Muscle layer of duodenum (tissue), 2 donors: ENCODE measurements around the gene RPP38.

Source experiments
- H3K27ac ChIP-seq: one replicate; pipeline ENCODE4 v1.7.0; 2013; ENCODE audit warnings: mild to moderate bottlenecking, low read length
- H3K27me3 ChIP-seq: one replicate; pipeline ENCODE4 v1.7.0; 2013; ENCODE audit warnings: low read depth, mild to moderate bottlenecking, control low read depth, low read length
- H3K36me3 ChIP-seq, 2 donors: one replicate each; pipeline ENCODE4 v1.7.0; 2013; ENCODE audit warnings: low read length in 2 of 2, control low read depth in 1 of 2, mild to moderate bottlenecking in 1 of 2; ENCODE audit not compliant: insufficient read depth in 2 of 2, control insufficient read depth in 1 of 2
- H3K4me1 ChIP-seq, 2 donors: one replicate each; pipeline ENCODE4 v1.7.0; 2013; ENCODE audit warnings: low read length in 2 of 2, mild to moderate bottlenecking in 2 of 2, control low read depth in 1 of 2, moderate library complexity in 1 of 2; ENCODE audit not compliant: insufficient read depth in 2 of 2, control insufficient read depth in 1 of 2
- H3K4me3 ChIP-seq, 2 donors: one replicate each; pipeline ENCODE4 v1.7.0; 2013; ENCODE audit warnings: low read length in 2 of 2, low read depth in 1 of 2, mild to moderate bottlenecking in 1 of 2
- H3K9me3 ChIP-seq, 2 donors: one replicate each; pipeline ENCODE4 v1.7.0; 2013; ENCODE audit warnings: low read length in 2 of 2, control low read depth in 1 of 2, mild to moderate bottlenecking in 1 of 2; ENCODE audit not compliant: control insufficient read depth in 1 of 2
- donor health status: healthy.

Gene RPP38

GRCh38 chr10:15097011-15097812 is at the start of gene RPP38:
Gene RPP38 (plus strand): TSS chr10:15097355. CDS start chr10:15103315, 5,960 bp downstream.
- H3K4me1 ChIP-seq = peaks cover 0 to 19% of the 10 kb centered on the region in 2 donors
- H3K4me3 ChIP-seq = peak within 1 kb of the TSS; percentile 83 to 95
- peak within 1 kb of the TSS; percentile 91 for H3K27ac ChIP-seq
- no peaks in the 10 kb centered on the region for H3K9me3 ChIP-seq
- H3K27me3 ChIP-seq = no peaks in the 10 kb centered on the region
- H3K36me3 ChIP-seq = peaks cover 0 to 11% of the 10 kb centered on the region in 2 donors

GRCh38 chr10:15049533-15049932 is 47.6 kb upstream of the RPP38 start:
- Histone ChIP-seq H3K4me3 (no peak overlapping the region), H3K9me3 (no peaks in the 10 kb centered on the region), H3K27ac (no peak overlapping the region), H3K36me3 (no peaks in the 10 kb centered on the region), H3K27me3 (no peaks in the 10 kb centered on the region), H3K4me1 (no peaks in the 10 kb centered on the region)

- no peaks in the 10 kb centered on the region for H3K9me3 ChIP-seq
- H3K36me3 ChIP-seq = no peaks in the 10 kb centered on the region
- H3K4me1 ChIP-seq = no peaks in the 10 kb centered on the region
- no peak overlapping the region for H3K4me3 ChIP-seq
- no peaks in the 10 kb centered on the region for H3K27me3 ChIP-seq
- no peak overlapping the region for H3K27ac ChIP-seq
Observed at GRCh38 chr10:15052121-15052520, 45.0 kb upstream of the RPP38 start.

- Histone ChIP-seq H3K27me3 (no peaks in the 10 kb centered on the region), H3K27ac (no peak overlapping the region), H3K36me3 (no peaks in the 10 kb centered on the region), H3K4me3 (no peak overlapping the region), H3K9me3 (no peaks in the 10 kb centered on the region), H3K4me1 (no peaks in the 10 kb centered on the region)
Observed at GRCh38 chr10:15053061-15053460, 44.1 kb upstream of the RPP38 start.

- H3K4me1 ChIP-seq = no peaks in the 10 kb centered on the region
- H3K27me3 ChIP-seq = no peaks in the 10 kb centered on the region
- H3K27ac ChIP-seq = no peak overlapping the region
- no peaks in the 10 kb centered on the region for H3K36me3 ChIP-seq
- H3K9me3 ChIP-seq = peaks cover 0 to 3% of the 10 kb centered on the region in 2 donors
- no peak overlapping the region for H3K4me3 ChIP-seq
Observed at GRCh38 chr10:15058689-15059088, 38.5 kb upstream of the RPP38 start.

GRCh38 chr10:15059914-15060313 is 37.2 kb upstream of the RPP38 start:
- no peaks in the 10 kb centered on the region for H3K36me3 ChIP-seq
- no peaks in the 10 kb centered on the region for H3K4me1 ChIP-seq
- H3K27ac ChIP-seq = no peak overlapping the region
- H3K4me3 ChIP-seq = no peak overlapping the region
- no peaks in the 10 kb centered on the region for H3K27me3 ChIP-seq
- H3K9me3 ChIP-seq = peaks cover 0 to 4% of the 10 kb centered on the region in 2 donors

GRCh38 chr10:15060638-15061037 is 36.5 kb upstream of the RPP38 start:
- Histone ChIP-seq H3K36me3 (no peaks in the 10 kb centered on the region), H3K9me3 (peaks cover 3 to 11% of the 10 kb centered on the region in 2 donors), H3K4me1 (no peaks in the 10 kb centered on the region), H3K27ac (no peak overlapping the region), H3K4me3 (no peak overlapping the region), H3K27me3 (no peaks in the 10 kb centered on the region)

GRCh38 chr10:15067154-15067553 is 30.0 kb upstream of the RPP38 start:
- H3K27ac ChIP-seq = no peak overlapping the region
- no peaks in the 10 kb centered on the region for H3K36me3 ChIP-seq
- H3K4me1 ChIP-seq = no peaks in the 10 kb centered on the region
- peaks cover 3 to 8% of the 10 kb centered on the region in 2 donors for H3K9me3 ChIP-seq
- H3K4me3 ChIP-seq = no peak overlapping the region
- H3K27me3 ChIP-seq = no peaks in the 10 kb centered on the region

- H3K4me3 ChIP-seq = no peak overlapping the region
- H3K27ac ChIP-seq = no peak overlapping the region
- peaks cover 3 to 8% of the 10 kb centered on the region in 2 donors for H3K9me3 ChIP-seq
- no peaks in the 10 kb centered on the region for H3K27me3 ChIP-seq
- H3K4me1 ChIP-seq = no peaks in the 10 kb centered on the region
- H3K36me3 ChIP-seq = no peaks in the 10 kb centered on the region
Observed at GRCh38 chr10:15068802-15069201, 28.4 kb upstream of the RPP38 start.

- H3K27ac ChIP-seq = no peak overlapping the region
- H3K9me3 ChIP-seq = peaks cover 3 to 8% of the 10 kb centered on the region in 2 donors
- no peaks in the 10 kb centered on the region for H3K27me3 ChIP-seq
- no peak overlapping the region for H3K4me3 ChIP-seq
- no peaks in the 10 kb centered on the region for H3K4me1 ChIP-seq
- H3K36me3 ChIP-seq = no peaks in the 10 kb centered on the region
Observed at GRCh38 chr10:15069230-15069629, 27.9 kb upstream of the RPP38 start.

- no peaks in the 10 kb centered on the region for H3K4me1 ChIP-seq
- H3K4me3 ChIP-seq = no peak overlapping the region
- no peak overlapping the region for H3K27ac ChIP-seq
- H3K36me3 ChIP-seq = no peaks in the 10 kb centered on the region
- H3K27me3 ChIP-seq = no peaks in the 10 kb centered on the region
- H3K9me3 ChIP-seq = no peaks in the 10 kb centered on the region
Observed at GRCh38 chr10:15072358-15072757, 24.8 kb upstream of the RPP38 start.

GRCh38 chr10:15075421-15075820 is 21.7 kb upstream of the RPP38 start:
- Histone ChIP-seq H3K27ac (no peak overlapping the region), H3K9me3 (no peaks in the 10 kb centered on the region), H3K27me3 (no peaks in the 10 kb centered on the region), H3K36me3 (no peaks in the 10 kb centered on the region), H3K4me3 (no peak overlapping the region), H3K4me1 (no peaks in the 10 kb centered on the region)
